NCI-H146 treated with DMSO at 0.1 percent for 48 hours (cell line): ENCODE data around the gene MGRN1.

Experiments used
- DNase-seq: peaks from one replicate; lab custom pipeline; 2025; ENCODE audit not compliant: unreplicated experiment; lab: John Stamatoyannopoulos, UW

Gene MGRN1

DNA sequence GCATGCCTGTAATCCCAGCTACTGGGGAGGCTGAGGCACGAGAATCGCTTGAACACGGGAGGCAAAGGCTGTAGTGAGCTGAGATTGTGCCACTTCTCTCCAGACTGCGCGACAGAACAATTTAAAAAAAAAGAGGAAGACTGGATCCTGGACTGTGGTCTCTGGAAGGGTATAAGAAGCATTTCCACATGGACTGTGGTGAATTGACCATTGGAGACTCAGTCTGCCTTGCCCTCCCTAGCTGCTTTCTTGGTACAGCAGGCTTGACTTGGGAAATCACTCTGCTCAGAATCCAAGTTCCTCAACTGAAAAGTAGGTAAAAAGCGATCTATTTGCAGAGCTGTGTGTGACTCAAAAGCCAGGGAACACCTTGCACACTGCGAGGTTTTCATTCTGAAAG is 1.0 kb upstream of the MGRN1 start:
- DNase-seq = no peak

DNA sequence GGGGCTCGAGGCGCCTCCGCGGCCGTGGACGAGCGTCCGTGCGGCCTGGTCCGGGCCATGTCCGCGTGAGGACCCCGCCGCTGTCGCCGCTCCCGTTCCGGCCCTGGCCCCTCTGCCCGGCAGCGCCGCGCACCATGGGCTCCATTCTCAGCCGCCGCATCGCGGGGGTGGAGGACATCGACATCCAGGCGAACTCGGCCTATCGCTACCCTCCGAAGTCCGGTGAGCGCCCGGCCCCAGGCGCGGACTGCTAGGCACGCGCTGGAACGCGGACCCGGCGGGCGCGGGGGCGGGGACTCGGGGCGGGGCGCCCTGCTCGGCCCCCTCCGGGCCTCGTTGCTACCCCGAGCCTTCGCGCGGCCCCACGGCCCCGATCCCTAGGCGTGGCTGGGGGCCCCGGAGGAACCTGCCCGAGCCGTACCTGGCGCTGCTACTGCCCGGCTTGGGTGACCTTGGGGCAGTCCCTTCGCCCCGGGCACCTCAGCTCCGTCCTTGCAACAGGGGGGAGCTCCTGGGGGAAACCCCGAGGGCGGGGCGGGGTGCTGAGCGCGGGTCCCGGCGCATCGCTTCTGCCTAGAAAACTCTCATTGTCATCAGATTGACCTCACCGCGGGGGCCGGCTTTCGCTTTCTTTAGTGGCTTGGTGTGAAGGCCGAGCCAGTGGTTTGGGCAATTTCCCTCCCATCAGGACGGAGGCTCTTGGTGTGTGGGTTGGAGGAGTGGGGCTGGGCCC is 367 bp downstream of the MGRN1 start:
- peak; percentile 60 for DNase-seq

GRCh38 chr16:4625560-4626159 is 1.0 kb downstream of the MGRN1 start:
- peak; percentile 45 for DNase-seq

- DNase-seq = no peak
Observed at GRCh38 chr16:4626396-4626795, 1.8 kb downstream of the MGRN1 start.

- no peak for DNase-seq
Observed at GRCh38 chr16:4628283-4628682, 3.7 kb downstream of the MGRN1 start.

GRCh38 chr16:4631444-4631843 is 6.8 kb downstream of the MGRN1 start:
- DNase-seq = no peak

- DNase-seq = no peak
Observed at GRCh38 chr16:4633910-4634635, 9.4 kb downstream of the MGRN1 start.

DNA sequence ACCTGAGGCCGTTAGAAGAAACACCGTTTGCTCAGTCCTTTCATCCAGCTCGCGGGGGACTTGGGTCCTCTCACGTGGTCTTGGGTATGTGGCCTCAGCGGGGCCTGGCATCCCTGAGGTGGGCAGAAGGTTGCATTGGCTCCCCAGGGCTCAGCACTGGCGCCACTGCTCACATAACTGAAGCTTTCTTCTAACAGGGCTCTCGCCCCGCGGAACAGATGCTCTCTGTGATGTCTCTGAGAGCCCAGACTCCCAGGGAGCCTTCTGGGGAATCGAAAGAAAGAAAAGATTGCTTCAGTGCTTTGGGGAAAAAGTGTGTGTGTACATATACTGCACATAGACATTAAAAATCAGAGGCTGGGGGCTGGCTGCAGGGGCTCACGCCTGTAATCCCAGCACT is 10.1 kb downstream of the MGRN1 start:
- DNase-seq = no peak

GRCh38 chr16:4636196-4636595 is 11.6 kb downstream of the MGRN1 start:
- no peak for DNase-seq

GRCh38 chr16:4637501-4638166 is 13.0 kb downstream of the MGRN1 start:
- DNase-seq = no peak

DNA sequence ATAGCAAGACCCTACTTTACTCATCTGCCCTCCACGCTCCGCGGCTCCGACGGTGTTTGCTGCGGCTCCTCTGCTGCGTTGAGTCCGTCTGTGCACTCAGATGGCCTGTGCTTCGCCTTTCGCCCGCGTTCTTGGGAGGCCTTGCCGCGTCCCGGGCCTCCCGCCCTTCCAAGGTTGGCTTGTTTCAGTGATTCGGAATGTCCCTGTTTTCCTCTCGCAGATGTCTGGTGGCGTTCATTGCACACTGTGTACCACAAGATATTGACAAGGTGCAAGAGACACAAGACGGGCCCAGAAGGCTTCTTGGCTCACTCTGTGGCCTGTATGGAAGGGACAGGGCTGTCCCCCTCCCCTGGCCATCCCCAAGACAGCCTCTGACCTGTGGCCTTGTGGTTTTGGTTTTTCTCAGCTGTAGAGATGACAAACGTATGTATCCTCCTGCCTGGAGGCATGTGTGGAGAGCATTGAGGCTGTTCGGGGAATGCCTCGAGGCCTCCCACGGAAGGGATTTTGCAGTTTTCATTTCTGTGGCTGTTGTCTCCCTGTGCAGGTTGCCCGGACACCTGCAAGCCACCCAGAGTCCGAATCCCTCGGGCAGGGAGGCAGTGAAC is 15.4 kb downstream of the MGRN1 start:
- DNase-seq = no peak

DNA sequence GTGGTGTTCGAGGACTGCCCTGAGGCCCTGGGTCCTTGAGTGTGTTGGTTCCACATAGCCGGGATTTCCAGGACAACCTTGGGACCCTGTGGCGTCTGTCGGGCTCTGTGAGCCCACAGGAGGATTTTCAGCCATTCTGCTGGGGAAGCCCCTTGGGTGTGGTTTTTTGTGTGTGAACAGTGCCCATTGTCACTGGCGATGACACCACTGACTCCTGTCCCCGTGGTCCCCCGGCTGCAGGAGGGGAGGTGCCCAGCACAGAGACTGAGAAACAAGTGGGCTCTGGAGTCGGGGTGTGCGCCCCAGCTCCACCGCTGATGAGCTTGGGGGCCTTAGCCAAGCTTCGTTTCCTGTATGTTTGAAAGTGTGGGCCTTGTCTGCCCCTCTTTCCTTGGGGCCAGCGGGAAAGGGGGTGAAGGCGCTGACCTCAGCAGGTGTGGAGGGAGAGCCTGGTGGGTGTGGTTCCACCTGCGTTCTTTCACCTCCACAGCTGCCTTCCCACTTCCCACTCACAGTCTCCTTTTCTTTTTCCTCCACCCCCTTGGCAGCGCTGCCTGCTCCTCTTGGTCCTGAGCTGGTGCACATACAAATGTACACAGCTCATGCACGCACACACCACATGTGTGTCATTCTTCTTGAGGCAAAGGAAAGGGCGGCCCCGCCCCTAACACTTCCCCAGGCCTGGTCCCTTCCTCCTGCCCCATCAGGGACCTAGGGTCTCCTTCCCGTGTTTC is 16.1 kb downstream of the MGRN1 start:
- no peak for DNase-seq

DNA sequence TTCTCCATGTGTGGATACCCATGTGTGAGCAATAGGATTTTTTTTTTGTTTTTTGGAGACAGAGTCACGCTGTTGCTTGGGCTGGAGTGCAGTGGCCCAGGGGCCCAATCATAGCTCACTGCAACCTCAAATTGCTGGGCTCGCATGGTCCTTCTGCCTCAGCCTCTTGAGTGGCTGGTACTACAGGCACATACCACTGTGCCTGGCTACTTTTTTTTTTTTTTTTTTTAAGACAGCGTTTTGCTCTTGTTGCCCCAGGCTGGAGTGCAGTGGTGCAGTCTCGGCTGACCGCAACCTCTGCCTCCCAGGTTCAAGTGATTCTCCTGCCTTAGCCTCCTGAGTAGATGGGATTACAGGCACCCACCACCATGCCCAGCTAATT is 16.7 kb downstream of the MGRN1 start:
- DNase-seq = no peak

DNA sequence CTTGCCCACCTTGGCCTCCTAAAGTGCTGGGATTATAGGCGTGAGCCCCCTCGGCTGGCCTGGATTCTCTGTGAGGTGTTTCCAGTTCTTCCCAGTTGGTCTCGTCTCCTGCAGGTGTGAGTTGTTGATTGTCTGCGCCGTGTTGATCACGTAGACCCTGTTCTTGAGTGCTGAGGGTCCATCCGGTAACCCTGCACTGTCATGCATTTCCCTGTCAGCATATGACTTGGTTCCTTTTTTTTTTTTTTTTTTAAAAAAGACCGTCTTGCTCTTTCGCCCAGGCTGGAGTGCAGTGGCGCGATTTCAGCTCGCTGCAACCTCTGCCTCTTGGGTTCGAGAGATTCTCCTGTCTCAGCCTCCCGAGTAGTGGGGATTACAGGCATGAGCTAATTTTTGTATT is 17.3 kb downstream of the MGRN1 start:
- no peak for DNase-seq

DNA sequence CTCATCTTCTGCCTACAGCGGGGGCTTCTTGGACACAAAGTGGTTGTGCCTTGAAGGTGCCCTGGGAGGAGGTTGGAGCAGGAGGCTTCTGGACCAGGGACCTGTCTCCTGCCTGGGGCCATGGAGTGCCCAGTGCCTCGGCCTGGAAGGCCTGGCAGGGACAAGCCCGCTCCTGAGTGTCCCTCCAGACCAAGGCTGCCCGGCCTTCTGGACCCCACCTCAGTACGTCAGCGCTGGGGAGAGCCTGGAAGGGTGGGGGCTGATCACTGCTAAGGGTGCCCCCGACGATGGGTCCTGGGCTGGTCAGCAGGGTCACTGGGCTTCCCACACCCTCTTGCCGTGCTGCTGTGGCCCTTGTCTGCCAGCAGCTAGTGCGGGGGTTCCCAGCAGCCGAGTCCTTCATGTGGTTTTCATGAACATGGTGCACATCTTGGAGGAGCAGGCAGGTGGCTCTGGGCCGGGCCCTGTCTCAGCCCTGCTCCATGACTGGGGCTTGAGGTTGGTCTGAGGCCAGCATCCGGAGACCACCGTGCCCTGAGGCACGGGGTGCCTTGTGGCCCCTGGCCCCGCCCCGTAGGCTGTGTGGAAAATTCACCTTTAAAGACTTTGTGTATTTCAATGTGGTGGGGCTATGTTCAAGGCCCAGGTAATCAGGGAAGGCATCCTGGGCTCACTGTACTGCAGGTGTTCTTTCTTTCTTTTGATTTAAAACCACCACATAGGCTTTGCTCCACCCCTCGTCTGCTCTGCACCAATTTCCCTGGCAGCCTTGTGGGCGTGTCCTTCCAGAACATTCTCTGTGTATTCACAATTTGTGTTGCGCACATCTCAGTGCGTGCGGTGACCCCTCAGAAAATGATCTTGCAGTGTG is 22.4 kb downstream of the MGRN1 start:
- no peak for DNase-seq

- no peak for DNase-seq
Observed at GRCh38 chr16:4647644-4647980, 23.0 kb downstream of the MGRN1 start.

DNA sequence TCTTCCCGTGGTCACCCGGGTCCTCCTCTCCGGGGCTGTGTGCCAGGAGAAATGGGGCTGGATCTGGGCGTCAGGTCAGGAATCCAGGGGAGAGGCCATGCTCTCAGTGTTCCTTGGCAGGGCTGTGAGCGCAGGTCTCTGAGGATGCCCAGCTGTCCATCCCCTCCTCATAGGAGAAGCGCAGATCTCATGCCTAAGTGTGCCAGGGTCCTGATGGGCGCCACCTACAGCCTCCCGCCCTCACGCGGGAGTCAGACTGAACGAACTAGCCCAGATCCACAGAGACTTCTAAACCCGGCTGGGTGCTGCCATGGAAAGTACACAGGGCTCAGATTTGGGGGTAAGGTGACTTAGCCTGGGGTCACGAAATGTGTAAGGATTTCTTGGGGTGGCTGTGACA is 24.3 kb downstream of the MGRN1 start:
- DNase-seq = no peak

DNA sequence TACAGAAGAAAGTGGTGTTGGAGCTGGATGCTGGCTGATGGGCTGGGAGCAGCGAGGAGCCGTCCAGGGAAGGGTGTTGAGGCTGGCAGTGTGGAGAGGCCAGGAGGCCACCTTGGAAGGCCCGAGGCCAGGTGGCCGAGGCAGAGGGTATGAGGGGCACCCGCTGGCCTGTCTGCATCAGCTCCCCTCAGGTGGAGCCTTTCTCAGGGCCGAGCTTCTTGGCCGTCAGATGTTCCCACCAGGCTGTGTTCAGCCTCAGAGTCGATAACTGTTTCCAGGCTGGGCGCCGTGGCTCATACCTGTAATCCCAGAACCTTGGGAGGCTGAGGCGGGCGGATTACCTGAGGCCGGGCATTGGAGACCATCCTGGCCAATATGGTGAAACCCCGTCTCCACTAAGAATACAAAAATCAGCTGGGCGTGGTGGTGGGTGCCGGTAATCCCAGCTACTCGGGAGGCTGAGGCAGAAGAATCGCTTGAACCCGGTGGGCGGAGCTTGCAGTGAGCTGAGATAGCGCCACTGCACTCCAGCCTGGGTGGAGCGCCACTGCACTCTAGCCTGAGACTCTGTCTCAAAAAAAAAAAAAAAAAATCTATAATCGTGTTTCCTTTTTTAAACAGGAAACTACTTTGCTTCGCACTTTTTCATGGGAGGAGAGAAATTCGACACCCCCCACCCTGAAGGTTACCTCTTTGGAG is 25.3 kb downstream of the MGRN1 start:
- DNase-seq = no peak

GRCh38 chr16:4650443-4651074 is 25.9 kb downstream of the MGRN1 start:
- peak; percentile 31 for DNase-seq
